ENCODE results near the gene STMN1.

DNA sequence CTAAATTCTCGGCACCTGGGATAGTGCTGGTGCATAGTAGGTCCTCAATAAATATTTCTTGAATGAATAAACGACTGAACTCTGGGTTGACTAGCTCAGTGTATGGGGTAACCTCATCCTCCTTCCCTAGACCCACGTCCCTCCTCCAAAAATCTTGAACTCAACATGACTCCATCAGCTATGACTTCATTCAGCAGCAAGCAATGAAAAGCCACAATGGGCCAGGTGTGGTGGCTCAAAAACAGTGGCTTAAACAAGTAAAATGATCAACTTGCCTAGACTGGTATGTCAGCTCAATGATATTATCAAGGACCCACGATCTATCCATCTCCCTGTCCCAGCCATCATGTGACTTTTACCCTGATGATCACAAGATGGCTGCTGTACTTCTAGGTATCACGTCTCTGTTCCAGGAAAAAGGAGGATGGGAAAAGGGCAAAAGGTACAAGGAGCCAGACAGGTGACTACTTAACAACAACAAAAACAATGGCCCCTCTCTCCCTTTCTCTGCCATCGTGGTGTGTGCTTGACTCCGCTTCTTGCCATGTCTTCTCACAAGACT, 17.7 kb downstream of the STMN1 start:
- TF ChIP-seq POU2F2 (IDR thresholded peaks at IDR 0.05; ENCODE audit: low read depth, low read length) (no peak), POLR2AphosphoS5 (IDR thresholded peaks at IDR 0.05; ENCODE audit: low read depth, low read length) (no peak), PAX5 (IDR thresholded peaks at IDR 0.05; ENCODE audit: insufficient read depth, low read length, severe bottlenecking) (no peak)
